ENCODE measurements around the gene NUP58.
"Not testable (repeated sequence)": the region's sequence is repeated elsewhere in the genome, so short reads cannot be mapped to it uniquely, and the experiment has no call there.

DNA sequence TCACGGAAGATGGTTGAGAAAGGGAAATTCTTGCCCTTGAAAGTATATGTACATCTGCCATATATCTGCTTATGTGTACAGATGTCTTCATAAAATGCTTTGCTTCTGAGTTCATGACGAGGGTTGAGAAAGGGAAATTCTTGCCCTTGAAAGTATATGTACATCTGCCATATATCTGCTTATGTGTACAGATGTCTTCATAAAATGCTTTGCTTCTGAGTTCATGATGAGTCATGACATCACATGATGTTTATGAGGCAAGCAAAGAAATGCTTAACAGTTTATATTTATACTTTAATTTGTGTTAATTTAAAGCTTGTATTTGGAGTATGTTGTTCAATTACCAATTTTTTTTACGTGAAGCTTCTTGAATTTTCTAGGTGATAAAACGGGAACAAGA, 17.5 kb downstream of the NUP58 start:
- not testable (repeated sequence) for TF ChIP-seq POLR2AphosphoS5 (IDR thresholded peaks at IDR 0.05; ENCODE audit: low read depth); CTCF (conservative IDR thresholded peaks at IDR 0.05; ENCODE audit: low read depth in 2 of 2); EZH2 (IDR thresholded peaks at IDR 0.05; ENCODE audit: low read depth, unreplicated experiment); EZH2phosphoT487 (IDR thresholded peaks at IDR 0.05; ENCODE audit: unreplicated experiment); NANOG (IDR thresholded peaks at IDR 0.05; ENCODE audit: borderline replicate concordance); CREB1 (CRISPR knock-in tag; IDR thresholded peaks at IDR 0.05; ENCODE audit: low read depth)
- TF ChIP-seq, protein P1, sequence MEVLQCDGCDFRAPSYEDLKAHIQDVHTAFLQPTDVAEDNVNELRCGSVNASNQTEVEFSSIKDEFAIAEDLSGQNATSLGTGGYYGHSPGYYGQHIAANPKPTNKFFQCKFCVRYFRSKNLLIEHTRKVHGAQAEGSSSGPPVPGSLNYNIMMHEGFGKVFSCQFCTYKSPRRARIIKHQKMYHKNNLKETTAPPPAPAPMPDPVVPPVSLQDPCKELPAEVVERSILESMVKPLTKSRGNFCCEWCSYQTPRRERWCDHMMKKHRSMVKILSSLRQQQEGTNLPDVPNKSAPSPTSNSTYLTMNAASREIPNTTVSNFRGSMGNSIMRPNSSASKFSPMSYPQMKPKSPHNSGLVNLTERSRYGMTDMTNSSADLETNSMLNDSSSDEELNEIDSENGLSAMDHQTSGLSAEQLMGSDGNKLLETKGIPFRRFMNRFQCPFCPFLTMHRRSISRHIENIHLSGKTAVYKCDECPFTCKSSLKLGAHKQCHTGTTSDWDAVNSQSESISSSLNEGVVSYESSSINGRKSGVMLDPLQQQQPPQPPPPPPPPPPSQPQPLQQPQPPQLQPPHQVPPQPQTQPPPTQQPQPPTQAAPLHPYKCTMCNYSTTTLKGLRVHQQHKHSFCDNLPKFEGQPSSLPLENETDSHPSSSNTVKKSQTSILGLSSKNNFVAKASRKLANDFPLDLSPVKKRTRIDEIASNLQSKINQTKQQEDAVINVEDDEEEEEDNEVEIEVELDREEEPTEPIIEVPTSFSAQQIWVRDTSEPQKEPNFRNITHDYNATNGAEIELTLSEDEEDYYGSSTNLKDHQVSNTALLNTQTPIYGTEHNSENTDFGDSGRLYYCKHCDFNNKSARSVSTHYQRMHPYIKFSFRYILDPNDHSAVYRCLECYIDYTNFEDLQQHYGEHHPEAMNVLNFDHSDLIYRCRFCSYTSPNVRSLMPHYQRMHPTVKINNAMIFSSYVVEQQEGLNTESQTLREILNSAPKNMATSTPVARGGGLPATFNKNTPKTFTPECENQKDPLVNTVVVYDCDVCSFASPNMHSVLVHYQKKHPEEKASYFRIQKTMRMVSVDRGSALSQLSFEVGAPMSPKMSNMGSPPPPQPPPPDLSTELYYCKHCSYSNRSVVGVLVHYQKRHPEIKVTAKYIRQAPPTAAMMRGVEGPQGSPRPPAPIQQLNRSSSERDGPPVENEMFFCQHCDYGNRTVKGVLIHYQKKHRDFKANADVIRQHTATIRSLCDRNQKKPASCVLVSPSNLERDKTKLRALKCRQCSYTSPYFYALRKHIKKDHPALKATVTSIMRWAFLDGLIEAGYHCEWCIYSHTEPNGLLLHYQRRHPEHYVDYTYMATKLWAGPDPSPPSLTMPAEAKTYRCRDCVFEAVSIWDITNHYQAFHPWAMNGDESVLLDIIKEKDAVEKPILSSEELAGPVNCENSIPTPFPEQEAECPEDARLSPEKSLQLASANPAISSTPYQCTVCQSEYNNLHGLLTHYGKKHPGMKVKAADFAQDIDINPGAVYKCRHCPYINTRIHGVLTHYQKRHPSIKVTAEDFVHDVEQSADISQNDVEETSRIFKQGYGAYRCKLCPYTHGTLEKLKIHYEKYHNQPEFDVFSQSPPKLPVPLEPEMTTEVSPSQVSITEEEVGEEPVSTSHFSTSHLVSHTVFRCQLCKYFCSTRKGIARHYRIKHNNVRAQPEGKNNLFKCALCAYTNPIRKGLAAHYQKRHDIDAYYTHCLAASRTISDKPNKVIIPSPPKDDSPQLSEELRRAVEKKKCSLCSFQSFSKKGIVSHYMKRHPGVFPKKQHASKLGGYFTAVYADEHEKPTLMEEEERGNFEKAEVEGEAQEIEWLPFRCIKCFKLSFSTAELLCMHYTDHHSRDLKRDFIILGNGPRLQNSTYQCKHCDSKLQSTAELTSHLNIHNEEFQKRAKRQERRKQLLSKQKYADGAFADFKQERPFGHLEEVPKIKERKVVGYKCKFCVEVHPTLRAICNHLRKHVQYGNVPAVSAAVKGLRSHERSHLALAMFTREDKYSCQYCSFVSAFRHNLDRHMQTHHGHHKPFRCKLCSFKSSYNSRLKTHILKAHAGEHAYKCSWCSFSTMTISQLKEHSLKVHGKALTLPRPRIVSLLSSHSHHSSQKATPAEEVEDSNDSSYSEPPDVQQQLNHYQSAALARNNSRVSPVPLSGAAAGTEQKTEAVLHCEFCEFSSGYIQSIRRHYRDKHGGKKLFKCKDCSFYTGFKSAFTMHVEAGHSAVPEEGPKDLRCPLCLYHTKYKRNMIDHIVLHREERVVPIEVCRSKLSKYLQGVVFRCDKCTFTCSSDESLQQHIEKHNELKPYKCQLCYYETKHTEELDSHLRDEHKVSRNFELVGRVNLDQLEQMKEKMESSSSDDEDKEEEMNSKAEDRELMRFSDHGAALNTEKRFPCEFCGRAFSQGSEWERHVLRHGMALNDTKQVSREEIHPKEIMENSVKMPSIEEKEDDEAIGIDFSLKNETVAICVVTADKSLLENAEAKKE (CRISPR knock-in tag; IDR thresholded peaks at IDR 0.05): not testable (repeated sequence)
- TF ChIP-seq, protein P2, sequence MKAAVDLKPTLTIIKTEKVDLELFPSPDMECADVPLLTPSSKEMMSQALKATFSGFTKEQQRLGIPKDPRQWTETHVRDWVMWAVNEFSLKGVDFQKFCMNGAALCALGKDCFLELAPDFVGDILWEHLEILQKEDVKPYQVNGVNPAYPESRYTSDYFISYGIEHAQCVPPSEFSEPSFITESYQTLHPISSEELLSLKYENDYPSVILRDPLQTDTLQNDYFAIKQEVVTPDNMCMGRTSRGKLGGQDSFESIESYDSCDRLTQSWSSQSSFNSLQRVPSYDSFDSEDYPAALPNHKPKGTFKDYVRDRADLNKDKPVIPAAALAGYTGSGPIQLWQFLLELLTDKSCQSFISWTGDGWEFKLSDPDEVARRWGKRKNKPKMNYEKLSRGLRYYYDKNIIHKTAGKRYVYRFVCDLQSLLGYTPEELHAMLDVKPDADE (IDR thresholded peaks at IDR 0.05): not testable (repeated sequence)
- TF ChIP-seq, protein P3, sequence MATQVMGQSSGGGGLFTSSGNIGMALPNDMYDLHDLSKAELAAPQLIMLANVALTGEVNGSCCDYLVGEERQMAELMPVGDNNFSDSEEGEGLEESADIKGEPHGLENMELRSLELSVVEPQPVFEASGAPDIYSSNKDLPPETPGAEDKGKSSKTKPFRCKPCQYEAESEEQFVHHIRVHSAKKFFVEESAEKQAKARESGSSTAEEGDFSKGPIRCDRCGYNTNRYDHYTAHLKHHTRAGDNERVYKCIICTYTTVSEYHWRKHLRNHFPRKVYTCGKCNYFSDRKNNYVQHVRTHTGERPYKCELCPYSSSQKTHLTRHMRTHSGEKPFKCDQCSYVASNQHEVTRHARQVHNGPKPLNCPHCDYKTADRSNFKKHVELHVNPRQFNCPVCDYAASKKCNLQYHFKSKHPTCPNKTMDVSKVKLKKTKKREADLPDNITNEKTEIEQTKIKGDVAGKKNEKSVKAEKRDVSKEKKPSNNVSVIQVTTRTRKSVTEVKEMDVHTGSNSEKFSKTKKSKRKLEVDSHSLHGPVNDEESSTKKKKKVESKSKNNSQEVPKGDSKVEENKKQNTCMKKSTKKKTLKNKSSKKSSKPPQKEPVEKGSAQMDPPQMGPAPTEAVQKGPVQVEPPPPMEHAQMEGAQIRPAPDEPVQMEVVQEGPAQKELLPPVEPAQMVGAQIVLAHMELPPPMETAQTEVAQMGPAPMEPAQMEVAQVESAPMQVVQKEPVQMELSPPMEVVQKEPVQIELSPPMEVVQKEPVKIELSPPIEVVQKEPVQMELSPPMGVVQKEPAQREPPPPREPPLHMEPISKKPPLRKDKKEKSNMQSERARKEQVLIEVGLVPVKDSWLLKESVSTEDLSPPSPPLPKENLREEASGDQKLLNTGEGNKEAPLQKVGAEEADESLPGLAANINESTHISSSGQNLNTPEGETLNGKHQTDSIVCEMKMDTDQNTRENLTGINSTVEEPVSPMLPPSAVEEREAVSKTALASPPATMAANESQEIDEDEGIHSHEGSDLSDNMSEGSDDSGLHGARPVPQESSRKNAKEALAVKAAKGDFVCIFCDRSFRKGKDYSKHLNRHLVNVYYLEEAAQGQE (IDR thresholded peaks at IDR 0.05; ENCODE audit: unreplicated experiment): not testable (repeated sequence)

Measured in GM23338 (cell line).